ENCODE results near the gene EML4. TPM values are rescaled to one million over a fixed set of nuclear protein-coding genes. Genes with fewer than 3 reads are reported as not detected.

EML4 gene
- total RNA-seq, 1 donor from 2014 or later, result 167 TPM

DNA sequence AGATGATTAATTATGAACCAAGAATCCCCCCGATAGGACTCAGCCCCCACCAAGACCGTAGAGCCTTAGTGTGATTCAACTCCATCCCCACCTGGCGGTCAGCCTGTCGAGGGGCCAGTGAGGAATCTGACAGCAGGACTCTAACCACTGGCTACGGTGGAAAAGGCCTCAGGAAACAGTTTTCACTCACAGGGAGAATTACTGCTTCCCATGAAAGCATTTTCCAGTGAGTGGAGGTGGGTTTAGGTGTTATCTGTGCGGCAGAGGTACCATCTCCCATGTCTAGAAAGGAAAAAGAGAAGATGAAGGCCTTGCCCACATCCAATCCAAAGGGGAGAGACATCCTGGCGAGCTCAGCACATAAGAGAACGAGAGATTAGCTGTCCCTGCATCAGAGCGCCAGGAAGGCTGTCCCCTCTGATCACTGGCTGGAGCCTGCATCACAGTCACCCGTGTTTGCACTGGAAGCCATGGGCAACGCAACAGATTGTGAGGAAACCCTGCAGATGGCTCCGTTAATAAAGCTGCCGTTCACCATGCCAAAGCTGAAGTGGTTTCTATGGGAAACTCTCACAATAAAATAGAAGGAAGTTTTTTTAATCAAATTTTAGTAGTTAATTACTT lies 169.5 kb downstream of the EML4 start:
- Mint-ChIP-seq H3K27ac (no peak overlapping the region), H3K9me3 (peaks cover 2% of the 10 kb centered on the region), H3K27me3 (ENCODE audit: insufficient read depth, low read depth) (peaks cover 10% of the 10 kb centered on the region), H3K4me1 (peaks cover 37% of the 10 kb centered on the region), H3K36me3 (peaks cover 43% of the 10 kb centered on the region), H3K4me3 (no peak overlapping the region)
- Histone ChIP-seq H3K4me3 (no peak overlapping the region), H4K20me1 (ENCODE audit: low read depth) (peaks cover 8% of the 10 kb centered on the region), H3K36me3 (no peaks in the 10 kb centered on the region), H3F3A (ENCODE audit: low read depth) (peaks cover 6% of the 10 kb centered on the region), H3K27me3 (no peaks in the 10 kb centered on the region), H2AFZ (replicated peaks) (no peak overlapping the region), H3K9ac (no peak overlapping the region), H3K9me3 (ENCODE audit: low read depth) (no peaks in the 10 kb centered on the region), H3K4me1 (peaks cover 10% of the 10 kb centered on the region), H3K79me2 (ENCODE audit: low read depth) (no peaks in the 10 kb centered on the region), H3K4me2 (no peak overlapping the region), H3K27ac (no peak overlapping the region)
- DNase-seq (ENCODE audit: low spot score), result no peak
- no peak for TF ChIP-seq CTCF (IDR thresholded peaks at IDR 0.05)
- no peak for TF ChIP-seq EZH2phosphoT487 (IDR thresholded peaks at IDR 0.05)
- no peak for TF ChIP-seq EZH2 (IDR thresholded peaks at IDR 0.05)

DNA sequence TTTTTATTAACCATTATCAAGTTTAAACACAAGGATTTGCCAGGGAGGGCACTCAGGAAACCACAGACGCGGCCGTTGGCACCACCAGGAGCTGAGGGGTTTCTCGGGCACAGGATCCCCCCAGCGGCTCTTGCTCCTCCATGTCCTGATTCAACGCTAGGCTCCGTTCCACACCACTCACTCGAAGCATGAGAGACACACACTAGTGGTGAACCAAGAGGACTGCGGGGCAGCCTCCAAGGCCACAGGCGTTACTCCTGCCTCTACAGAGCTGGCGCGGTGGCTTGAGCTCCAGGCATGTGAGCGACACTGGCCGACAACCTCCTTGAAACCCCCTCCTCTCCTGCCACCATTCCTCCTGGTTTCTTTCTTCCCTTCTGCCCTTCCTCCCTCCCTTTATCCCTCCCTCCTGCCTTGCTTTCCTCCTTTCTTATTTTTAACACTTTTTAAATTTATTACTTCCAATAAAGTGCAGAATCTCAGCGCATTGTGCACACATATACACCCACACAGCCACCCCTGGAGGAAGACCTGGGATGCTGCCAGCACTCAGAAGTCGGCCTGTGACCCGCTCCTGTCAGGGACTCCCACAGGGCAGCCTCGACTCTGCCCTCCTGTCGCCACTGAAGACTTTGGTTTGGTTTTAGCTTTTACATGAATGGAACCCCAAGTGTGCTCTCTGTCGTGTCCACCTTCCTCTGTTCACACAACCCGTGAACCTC lies 170.2 kb downstream of the EML4 start:
- H3K27ac ChIP-seq, result no peak overlapping the region
- Mint-ChIP-seq H3K4me1 (peaks cover 37% of the 10 kb centered on the region), H3K9me3 (peaks cover 2% of the 10 kb centered on the region), H3K36me3 (peaks cover 39% of the 10 kb centered on the region), H3K4me3 (no peak overlapping the region), H3K27me3 (ENCODE audit: insufficient read depth, low read depth) (peaks cover 10% of the 10 kb centered on the region), H3K27ac (peak overlapping the region; percentile 90)
- no peaks in the 10 kb centered on the region for H3K9me3 ChIP-seq (ENCODE audit: low read depth)
- no peaks in the 10 kb centered on the region for H3K27me3 ChIP-seq
- no peaks in the 10 kb centered on the region for H3K36me3 ChIP-seq
- H2AFZ ChIP-seq (replicated peaks), result no peak overlapping the region
- H3K4me1 ChIP-seq, result peaks cover 10% of the 10 kb centered on the region
- peaks cover 6% of the 10 kb centered on the region for H3F3A ChIP-seq (ENCODE audit: low read depth)
- peak; percentile 24 for DNase-seq (ENCODE audit: low spot score)
- H3K79me2 ChIP-seq (ENCODE audit: low read depth), result peaks cover 4% of the 10 kb centered on the region
- H3K4me2 ChIP-seq, result no peak overlapping the region
- peaks cover 8% of the 10 kb centered on the region for H4K20me1 ChIP-seq (ENCODE audit: low read depth)
- no peak overlapping the region for H3K4me3 ChIP-seq
- no peak for TF ChIP-seq EZH2phosphoT487 (IDR thresholded peaks at IDR 0.05)
- no peak for TF ChIP-seq EZH2 (IDR thresholded peaks at IDR 0.05)
- no peak for TF ChIP-seq CTCF (IDR thresholded peaks at IDR 0.05)
- no peak overlapping the region for H3K9ac ChIP-seq

- Histone ChIP-seq H3K9ac (no peak overlapping the region), H3K79me2 (ENCODE audit: low read depth) (peaks cover 10% of the 10 kb centered on the region), H3K27ac (no peak overlapping the region), H3F3A (ENCODE audit: low read depth) (peaks cover 6% of the 10 kb centered on the region), H3K4me3 (no peak overlapping the region), H2AFZ (replicated peaks) (no peak overlapping the region), H3K4me1 (peaks cover 10% of the 10 kb centered on the region), H4K20me1 (ENCODE audit: low read depth) (peaks cover 8% of the 10 kb centered on the region), H3K9me3 (ENCODE audit: low read depth) (no peaks in the 10 kb centered on the region), H3K4me2 (no peak overlapping the region), H3K36me3 (no peaks in the 10 kb centered on the region), H3K27me3 (no peaks in the 10 kb centered on the region)
- peaks cover 10% of the 10 kb centered on the region for H3K27me3 Mint-ChIP-seq (ENCODE audit: insufficient read depth, low read depth)
- peaks cover 2% of the 10 kb centered on the region for H3K9me3 Mint-ChIP-seq
- no peak overlapping the region for H3K4me3 Mint-ChIP-seq
- DNase-seq (ENCODE audit: low spot score), result no peak
- H3K36me3 Mint-ChIP-seq, result peaks cover 39% of the 10 kb centered on the region
- peak overlapping the region; percentile 90 for H3K27ac Mint-ChIP-seq
- TF ChIP-seq EZH2phosphoT487 (IDR thresholded peaks at IDR 0.05), result no peak
- no peak for TF ChIP-seq EZH2 (IDR thresholded peaks at IDR 0.05)
- TF ChIP-seq CTCF (IDR thresholded peaks at IDR 0.05), result no peak
- peaks cover 36% of the 10 kb centered on the region for H3K4me1 Mint-ChIP-seq
Observed at GRCh38 chr2:42340045-42340937, 171.1 kb downstream of the EML4 start.

All from neural progenitor cell (in vitro differentiated cells).